Stimulated activated CD4-positive, alpha-beta T cell treated with anti-CD3 and anti-CD28 coated beads, Interleukin-1b, Interleukin-23, amount 100 ng/mL, for 48 hours (primary cell): ENCODE measurements around the gene C2CD2.

ENCODE experiments used
- DNase-seq: peaks from one replicate; pipeline ENCODE4 v3.0.0-alpha.2; 2020

The C2CD2 gene

GRCh38 chr21:41861255-41861654 lies 92.6 kb downstream of the C2CD2 start:
- no peak for DNase-seq

- DNase-seq, result no peak
Observed at GRCh38 chr21:41859297-41859980, 94.4 kb downstream of the C2CD2 start.

GRCh38 chr21:41858466-41859296 lies 95.1 kb downstream of the C2CD2 start:
- no peak for DNase-seq

- no peak for DNase-seq
Observed at GRCh38 chr21:41857771-41858300, 96.0 kb downstream of the C2CD2 start.

- DNase-seq, result no peak
Observed at GRCh38 chr21:41856572-41856971, 97.2 kb downstream of the C2CD2 start.

- no peak for DNase-seq
Observed at GRCh38 chr21:41854426-41854995, 99.3 kb downstream of the C2CD2 start.

GRCh38 chr21:41852929-41853320 lies 100.9 kb downstream of the C2CD2 start:
- DNase-seq, result no peak

- DNase-seq, result no peak
Observed at GRCh38 chr21:41852151-41852928, 101.5 kb downstream of the C2CD2 start.

- no peak for DNase-seq
Observed at GRCh38 chr21:41851090-41851790, 102.6 kb downstream of the C2CD2 start.

- DNase-seq, result no peak
Observed at GRCh38 chr21:41850085-41850484, 103.7 kb downstream of the C2CD2 start.

- DNase-seq, result no peak
Observed at GRCh38 chr21:41848958-41849580, 104.7 kb downstream of the C2CD2 start.

- no peak for DNase-seq
Observed at GRCh38 chr21:41848533-41848932, 105.3 kb downstream of the C2CD2 start.

- no peak for DNase-seq
Observed at GRCh38 chr21:41847066-41847804, 106.6 kb downstream of the C2CD2 start.

- DNase-seq, result no peak
Observed at GRCh38 chr21:41846536-41846935, 107.3 kb downstream of the C2CD2 start.

- DNase-seq, result no peak
Observed at GRCh38 chr21:41846033-41846317, 107.8 kb downstream of the C2CD2 start.

GRCh38 chr21:41845310-41846032 lies 108.3 kb downstream of the C2CD2 start:
- no peak for DNase-seq

- DNase-seq, result no peak
Observed at GRCh38 chr21:41843584-41843983, 110.2 kb downstream of the C2CD2 start.

- no peak for DNase-seq
Observed at GRCh38 chr21:41840880-41841279, 112.9 kb downstream of the C2CD2 start.

- no peak for DNase-seq
Observed at GRCh38 chr21:41839387-41840000, 114.3 kb downstream of the C2CD2 start.

GRCh38 chr21:41837756-41838297 lies 116.0 kb downstream of the C2CD2 start:
- no peak for DNase-seq
